Measurements from ENCODE around the gene CDK5R2.
A peak's percentile ranks its signal among the peaks of the same experiment; 100 is the strongest.
"Not testable (repeated sequence)": the region's sequence is repeated elsewhere in the genome, so short reads cannot be mapped to it uniquely, and the experiment has no call there.

The CDK5R2 gene

DNA sequence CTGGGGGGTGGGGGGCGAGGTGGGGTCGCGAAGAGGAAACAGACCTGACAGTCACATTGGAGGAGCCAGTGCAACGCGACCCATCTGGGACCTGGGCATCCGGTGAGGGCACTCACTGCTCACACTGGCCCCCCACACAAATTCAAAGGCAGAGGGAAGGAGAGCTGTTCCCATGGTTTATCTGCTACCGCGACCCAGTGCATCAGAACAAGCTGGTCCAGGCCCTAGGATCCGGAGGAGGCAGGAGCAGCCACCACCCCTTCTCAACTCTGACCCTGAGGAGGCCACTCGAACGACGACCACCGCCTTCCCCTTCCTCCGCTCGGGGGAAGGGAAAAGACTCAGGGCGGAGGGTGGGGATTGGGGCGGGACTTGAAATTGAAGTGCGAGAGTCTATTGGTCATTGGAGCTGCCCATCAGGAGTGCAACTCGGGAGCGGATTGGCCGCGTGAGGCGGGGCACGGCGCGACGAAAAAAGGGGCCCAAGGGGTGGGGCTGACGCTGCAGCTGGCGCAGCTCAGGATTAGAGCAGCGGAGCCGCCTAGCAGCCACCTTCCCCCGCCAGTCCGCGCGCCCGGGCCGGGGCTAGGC, at the start of gene CDK5R2:
TSS of gene CDK5R2 (plus strand) at position 526 of the 591 bp plus-strand sequence. CDS start 155 bp downstream, outside the sequence.
- DNase-seq = peak; percentile 56

DNA sequence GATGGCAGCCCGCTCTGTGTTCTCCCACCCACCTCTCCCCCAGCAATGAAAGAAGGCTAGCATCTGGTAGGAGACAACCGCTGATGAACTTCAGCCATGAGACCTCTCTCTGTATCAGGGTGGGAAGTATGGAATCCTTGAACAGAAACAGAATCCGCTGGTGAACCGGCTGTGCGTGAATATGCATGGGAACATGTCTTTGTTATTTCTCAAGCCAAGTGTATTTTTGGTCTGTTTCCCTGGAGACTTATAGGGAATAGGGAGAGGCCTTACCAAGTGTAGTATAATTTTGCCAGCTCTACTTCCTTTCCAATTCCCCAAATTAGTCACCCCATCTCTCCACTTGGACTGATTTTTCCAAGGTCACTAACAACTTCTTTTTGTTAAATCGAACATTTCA, 48.7 kb upstream of the CDK5R2 start:
- no peak for DNase-seq

DNA sequence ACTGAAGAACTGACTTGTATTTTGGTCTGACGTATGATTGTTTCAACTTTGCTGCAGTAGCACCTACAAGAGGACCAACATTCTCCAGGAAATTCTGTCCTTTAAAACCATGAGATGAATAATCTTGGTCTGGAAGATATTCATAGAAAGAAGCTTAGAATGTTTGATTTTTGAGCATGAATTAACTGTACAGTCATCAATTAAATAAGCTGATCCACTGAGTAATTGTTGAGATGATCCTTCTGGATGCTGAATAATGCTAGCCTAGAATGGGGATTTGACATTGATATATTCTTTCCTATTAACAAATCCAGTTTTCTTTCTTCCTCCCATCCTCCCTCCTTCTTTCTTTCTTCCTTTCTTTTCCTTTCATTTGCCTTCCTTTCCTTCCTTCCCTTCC, 39.0 kb upstream of the CDK5R2 start:
- DNase-seq = no peak

DNA sequence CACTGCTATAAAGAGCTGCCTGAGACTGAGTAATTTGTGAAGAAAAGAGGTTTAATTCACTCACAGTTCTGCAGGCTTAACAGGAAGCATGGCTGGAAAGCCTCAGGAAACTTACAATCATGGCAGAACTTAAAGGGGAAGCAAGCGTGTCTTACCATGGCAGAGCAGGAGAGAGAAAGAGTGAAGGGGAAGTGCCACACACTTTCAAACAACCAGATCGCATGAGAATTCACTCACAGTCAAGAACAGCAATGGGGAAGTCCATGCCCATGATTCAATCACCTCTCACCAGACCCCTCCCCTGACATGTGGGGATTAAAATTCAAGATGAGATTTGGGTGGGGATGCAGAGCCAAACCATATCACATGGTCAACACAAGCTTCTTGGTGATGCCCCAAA, 34.7 kb upstream of the CDK5R2 start:
- DNase-seq = peak; percentile 10

DNA sequence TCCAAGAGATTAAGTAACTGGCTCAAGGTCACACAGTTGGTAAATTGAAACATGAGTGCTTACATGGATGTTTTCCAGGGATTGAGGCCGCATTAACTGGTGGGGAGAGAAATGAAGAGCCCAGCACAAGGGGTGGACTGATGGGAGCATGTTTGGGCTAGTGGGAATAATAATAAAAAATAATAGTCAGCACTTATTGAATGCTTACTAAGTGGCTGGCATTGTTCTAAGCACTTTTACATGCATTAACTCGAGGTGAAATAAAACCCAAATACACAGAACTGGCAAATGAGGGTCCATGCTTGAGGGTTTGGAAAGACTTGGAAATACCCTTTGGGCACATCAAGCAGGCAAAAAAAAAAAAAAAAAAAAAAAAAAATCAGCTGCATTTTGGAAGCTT, 34.0 kb upstream of the CDK5R2 start:
- DNase-seq = no peak

DNA sequence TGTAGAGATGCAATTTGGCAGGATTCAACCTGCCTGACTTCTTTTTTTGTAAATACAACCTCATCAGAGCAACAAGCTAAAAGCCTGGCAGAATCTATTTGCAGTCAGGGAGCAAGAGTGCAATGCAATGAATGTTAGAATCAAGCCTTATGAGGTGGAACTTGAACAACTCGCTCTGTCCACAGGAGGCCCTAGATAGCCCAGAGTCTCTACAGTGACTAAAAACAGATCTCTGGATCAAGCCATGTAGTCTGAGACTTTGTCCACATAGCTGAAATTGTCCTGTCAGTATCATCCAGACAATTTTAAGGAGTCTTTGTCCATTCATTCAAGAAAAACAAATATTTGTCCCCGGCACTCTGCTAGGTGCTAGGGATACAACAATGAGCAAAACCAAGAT, 32.0 kb upstream of the CDK5R2 start:
- no peak for DNase-seq

DNA sequence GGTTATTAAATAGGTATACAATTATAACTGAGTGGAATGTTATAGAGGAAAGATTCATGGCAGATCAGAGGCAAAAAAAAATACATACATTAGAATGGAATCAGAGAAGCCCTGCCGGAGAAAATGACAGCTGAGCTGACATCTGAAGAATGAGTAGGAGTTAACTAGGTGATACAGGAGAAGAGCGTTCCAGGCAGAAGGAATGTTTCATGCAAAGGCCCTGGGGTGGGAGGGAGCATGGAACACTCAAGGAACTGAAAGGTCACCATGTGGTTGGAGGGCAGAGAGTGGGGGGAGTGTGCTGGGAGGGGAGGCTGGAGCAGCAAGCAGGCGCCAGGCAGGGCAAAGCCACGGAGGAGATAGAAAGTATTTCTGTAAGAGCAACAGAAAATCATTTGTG, 31.6 kb upstream of the CDK5R2 start:
- no peak for DNase-seq

DNA sequence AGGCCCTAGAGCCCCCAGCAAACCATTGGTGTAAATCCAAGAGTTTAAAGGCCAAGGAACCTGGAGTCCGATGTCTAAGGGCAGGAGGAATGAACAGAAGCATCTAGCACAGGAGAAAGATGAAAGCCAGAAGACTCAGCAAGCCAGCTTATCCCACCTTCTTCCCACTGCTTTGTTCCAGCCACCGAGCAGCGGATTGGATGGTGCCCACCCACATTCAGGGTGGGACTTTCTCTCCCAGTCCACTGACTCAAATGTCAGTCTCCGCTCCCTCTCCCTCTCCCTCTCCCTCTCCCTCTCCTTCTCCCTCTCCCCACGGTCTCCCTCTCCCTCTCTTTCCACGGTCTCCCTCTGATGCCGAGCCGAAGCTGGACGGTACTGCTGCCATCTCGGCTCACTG, 29.0 kb upstream of the CDK5R2 start:
- DNase-seq = not testable (repeated sequence)

DNA sequence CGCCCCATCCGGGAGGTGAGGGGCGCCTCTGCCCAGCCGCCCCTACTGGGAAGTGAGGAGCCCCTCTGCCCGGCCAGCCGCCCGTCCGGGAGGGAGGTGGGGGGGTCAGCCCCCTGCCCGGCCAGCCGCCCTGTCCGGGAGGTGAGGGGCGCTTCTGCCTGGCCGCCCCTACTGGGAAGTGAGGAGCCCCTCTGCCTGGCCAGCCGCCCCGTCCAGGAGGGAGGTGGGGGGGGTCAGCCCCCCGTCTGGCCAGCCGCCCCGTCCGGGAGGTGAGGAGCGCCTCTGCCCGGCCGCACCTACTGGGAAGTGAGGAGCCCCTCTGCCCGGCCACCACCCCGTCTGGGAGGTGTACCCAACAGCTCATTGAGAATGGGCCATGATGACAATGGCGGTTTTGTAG, 27.7 kb upstream of the CDK5R2 start:
- DNase-seq = not testable (repeated sequence)

DNA sequence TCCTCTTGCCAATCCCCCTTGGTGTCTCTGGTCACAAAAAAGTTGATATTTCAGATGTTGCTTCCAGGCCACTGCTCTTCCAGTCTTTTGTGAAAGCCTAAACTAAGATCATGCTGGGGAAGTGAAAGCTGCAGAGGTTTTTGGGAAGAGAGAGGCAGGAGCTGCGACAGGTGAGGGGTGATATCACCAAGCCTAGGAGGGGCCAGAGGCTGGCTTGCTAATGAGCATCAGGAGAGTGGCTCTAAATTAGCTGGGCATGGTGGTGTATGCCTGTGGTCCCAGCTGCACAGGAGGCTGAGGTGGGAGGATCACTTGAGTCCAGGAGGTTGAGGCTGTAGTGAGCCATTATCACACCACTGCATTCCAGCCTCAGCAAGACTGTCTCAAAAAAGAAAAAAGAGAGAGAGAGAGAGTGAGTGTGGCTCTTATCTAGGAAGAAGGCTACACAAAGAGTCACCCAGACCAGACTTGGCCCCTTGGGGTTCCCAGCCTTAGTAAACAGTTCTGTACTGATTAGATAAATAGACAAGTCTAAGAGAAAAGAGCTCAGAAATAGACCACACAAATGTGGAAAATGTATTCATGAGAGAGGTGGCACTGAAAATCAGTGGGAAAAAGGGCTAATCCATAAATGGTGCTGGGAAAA, 14.6 kb upstream of the CDK5R2 start:
- no peak for DNase-seq

DNA sequence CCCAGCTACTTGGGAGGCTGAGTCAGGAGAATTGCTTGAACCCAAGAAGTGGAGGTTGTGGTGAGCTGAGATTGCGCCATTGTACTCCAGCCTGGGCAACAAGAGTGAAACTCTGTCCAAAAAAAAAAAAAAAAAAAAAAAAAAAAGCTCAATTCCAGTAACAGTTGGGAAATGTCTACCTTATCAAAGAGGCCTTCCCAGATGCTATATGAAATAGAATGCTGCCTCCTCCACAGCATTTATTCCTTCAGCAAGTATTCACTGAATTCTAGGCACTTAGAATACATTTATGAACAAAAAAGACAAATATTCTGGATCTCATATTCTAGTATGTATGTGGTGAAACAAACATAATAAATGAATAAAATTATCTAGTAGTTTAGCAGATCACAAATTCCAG, 12.8 kb upstream of the CDK5R2 start:
- DNase-seq = no peak

DNA sequence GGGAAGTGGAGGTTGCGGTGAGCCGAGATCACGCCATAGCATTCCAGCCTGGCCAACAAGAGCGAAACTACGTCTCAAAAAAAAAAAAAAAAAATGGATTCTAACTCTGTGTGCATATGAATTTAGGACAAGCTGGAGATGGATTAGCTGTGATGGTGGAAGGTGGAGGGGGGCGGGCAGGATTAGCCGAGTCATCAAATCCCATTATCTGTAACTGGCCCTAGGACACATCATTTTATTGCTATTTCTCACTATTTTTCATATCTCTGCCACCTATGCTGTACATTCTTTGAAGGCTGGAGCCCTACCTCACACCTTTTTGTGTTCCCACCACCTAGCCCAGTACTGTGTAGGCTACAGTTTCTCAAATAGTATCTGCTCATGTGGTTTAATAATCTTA, 7.3 kb upstream of the CDK5R2 start:
- DNase-seq = no peak

DNA sequence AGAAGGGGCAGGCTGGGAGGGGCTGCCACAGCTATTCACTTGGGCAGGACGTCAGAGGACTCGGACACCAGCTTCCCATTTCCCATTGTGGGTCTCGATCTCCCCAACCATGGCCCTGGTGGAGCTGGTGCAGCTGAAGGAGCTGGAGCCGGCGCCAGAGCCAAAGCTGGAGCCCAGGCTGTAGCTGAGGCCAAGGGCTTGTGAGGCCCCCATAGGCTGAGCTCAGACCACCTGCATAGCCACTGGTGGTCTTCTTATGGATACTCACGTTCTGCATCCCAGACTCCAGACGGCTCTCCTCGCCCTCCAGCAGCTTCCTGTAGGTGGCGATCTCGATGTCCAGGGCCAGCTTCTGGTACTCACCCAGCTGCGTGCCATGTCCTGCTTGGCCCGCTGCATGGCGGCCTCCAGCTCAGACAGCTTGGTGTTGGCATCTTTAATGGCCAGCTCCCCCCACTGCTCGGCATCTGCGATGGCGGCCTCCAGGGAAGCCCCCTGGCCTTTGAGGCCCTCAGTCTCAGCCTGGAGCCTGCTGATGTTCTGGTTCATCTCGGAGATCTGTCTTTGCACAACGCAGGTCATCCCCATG, 6.0 kb upstream of the CDK5R2 start:
- DNase-seq = no peak

DNA sequence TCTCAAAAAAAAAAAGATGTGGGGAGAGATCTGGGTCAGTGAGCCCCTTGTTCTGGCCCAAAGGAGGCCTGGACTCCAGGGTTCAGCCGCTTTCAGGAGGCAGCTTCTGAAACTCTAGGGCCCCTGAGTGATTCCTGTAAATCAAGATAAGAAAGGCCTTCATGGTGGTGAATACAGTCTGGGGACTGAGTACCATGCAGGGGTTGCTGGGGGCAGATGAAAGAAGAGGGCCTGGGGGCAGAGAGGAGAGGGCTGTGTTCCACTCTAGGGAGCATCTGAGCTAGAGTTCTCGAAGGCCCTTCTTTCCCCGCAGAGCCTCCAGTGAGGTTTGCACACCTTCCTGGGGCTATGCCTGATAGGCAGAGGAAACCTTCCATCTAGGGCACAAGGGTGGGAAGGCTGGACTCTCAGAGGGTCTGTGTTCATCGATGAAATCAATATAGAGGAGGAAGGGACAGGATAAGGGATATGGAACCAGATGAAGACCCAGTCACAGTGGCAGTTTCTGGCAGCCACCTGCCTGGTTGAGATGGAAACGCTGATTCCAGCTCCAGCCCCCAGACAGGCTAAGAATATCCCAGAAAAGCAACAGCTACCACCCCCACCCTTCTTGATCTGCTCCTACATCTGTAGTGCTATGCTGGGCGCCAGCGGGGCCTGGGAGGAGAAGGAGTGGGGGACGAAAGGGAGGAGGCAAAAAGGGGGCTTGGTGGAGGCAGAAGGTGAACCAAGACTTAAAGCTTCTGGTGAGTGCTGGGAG, 4.7 kb upstream of the CDK5R2 start:
- DNase-seq = no peak

DNA sequence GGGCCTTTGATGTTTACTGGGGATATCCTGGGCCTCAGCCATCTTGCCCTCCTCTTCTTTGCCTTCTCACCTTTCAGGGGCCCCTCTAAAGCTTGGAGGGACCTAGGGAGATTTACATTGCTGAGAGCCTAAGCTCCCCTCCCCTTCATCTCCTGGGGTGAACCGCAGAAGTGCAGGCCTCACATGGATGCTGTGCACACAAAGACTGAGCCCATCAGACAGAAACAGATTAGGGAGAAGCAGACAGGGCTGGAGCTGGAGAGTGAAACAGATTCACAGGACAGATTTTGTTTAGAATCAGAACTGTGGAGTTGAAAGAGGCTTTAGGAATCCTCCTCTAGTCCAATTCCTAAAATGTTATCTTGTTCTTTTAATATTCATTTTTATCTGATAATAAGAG, 3.4 kb upstream of the CDK5R2 start:
- DNase-seq = no peak

DNA sequence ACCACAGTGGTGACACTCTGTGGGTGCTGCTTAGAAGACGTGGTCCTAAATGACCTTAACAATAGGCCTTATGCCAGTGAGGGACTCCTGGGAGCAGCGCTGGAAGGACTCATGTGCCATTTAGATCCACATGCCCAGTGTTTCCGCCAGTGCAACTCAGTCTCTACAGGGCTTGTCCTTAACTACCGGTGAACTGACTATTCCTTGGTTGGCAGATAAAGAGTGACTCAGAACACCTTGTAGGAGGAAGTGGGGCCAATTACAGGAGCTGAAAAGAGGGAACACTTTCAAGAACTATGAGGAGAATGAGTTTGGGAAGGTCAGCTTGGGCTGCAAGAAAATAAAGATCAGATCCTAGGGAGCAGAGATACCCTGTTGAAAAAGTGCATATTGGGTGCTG, 1.8 kb upstream of the CDK5R2 start:
- DNase-seq = no peak

DNA sequence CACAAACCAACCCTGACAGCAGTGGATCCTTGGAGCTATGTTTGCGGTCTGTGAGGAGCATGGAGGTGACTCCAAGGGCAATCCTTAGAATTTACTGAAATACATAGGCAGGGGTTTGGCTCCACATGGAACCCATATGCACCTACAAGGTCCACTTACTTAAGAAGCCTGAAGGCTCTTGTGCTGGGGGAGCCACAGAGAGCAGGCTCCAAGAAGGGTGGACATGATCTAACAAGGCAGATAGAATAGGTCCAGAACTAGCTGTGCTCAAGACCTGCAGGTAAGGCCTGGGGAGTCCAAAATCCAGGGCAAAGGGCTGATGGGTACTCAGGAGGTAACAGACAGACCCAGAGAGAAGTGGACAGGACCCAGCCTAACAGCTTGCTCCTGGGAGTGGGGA, 1.2 kb upstream of the CDK5R2 start:
- DNase-seq = no peak

DNA sequence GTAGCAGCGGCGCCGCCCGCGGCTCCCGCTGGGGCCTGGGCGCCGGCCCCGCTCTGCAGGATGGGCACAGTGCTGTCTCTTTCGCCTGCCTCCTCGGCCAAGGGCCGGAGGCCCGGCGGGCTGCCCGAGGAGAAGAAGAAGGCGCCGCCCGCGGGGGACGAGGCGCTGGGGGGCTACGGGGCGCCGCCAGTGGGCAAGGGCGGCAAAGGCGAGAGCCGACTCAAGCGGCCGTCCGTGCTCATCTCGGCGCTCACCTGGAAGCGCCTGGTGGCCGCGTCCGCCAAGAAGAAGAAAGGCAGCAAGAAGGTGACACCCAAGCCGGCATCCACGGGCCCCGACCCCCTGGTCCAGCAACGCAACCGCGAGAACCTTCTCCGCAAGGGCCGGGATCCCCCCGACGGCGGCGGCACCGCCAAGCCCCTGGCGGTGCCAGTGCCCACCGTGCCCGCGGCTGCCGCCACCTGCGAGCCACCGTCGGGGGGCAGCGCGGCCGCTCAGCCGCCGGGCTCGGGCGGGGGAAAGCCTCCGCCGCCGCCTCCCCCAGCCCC, 369 bp downstream of the CDK5R2 start:
- DNase-seq = no peak

DNA sequence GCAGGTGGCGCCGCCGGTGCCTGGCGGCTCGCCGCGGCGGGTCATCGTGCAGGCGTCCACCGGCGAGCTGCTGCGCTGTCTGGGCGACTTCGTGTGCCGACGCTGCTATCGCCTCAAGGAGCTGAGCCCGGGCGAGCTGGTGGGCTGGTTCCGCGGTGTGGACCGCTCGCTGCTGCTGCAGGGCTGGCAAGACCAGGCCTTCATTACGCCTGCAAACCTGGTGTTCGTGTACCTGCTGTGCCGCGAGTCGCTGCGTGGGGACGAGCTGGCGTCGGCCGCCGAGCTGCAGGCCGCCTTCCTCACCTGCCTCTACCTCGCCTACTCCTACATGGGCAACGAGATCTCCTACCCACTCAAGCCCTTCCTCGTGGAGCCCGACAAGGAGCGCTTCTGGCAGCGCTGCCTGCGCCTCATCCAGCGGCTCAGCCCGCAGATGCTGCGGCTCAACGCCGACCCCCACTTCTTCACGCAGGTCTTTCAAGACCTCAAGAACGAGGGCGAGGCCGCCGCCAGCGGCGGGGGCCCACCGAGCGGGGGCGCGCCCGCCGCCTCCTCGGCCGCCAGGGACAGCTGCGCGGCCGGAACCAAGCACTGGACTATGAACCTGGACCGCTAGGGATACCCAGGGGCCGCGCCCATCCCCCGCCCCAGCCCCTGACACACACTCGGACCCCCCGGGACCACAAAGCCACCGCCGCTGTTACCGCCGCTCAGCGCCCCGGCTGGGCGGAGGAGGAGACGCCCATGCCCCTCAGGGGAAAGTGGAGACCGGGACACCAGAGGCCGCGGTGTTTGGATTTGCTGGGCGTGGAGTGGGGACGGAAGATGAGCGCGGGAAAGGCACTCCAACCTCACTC, 1.1 kb downstream of the CDK5R2 start:
- DNase-seq = no peak

DNA sequence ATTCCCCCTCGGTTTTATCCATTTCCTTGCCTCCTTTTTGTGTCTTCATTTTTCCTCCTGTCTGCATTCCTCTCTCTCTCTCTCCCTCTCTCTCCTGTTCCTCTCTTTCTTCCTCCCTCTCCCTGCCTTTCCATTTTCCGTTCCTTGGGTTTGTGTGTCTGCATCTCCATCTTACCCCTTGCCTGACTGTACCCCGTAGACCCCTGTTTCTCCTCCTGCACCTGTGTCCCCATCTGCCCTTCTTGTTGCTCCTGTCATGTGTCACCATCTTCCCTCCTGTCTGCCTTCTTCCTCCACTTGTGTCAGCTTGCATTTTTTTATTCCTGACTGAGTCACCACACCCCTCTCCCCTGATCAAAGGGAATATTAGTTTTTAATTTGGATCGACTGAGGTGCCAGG, 1.8 kb downstream of the CDK5R2 start:
- DNase-seq = no peak

DNA sequence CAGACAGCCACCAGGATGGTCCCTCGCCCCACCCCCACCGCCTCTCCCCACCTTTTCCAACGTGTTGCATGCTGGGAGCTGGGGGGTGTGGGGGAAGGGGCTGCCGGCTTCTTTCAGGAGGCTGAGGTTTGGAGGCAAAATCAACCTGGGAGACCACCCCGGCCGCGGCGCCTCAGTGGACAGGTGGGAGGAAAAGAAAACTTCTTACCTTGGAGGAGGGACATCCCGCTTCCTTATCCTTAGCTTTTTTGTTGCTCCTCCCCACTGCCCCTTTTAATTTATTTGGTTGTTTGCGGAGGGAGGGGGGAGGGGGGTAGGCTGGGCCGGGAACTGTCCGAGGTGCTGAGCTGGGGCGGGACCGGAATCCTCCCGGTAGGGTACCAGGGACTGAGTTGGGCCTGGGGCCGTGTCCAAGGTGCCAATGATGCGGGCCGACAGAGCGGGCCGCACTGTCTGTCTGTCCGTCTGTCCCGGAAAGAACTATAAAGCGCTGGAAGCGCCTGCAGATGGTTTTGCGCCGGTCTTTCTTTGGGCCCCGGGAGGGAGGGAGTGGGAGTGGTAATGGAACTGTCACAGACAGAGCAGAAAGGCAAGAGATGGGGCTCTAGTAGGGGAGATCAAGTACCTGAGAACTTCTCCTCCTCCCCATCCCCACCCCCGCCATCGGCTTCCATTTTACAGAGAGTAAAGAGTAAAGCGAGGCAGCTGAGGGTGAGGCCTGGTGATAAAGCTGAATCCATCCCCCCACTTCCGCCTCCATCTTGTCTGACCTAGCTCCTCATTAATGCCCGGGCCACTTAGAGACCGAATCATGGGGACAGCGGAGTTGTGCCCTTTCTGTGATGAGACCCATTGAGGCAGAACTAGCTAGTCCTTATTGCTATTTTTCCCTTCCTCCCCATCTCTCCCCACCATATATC, 2.4 kb downstream of the CDK5R2 start:
- no peak for DNase-seq

Data from inflammatory macrophage treated with lipopolysaccharide for 4 hours (primary cell).